Measurements from ENCODE around the gene PEAR1. TPM values are rescaled to one million over a fixed set of nuclear protein-coding genes. Genes with fewer than 3 reads are reported as not detected.

The PEAR1 gene
- total RNA-seq, 3 donors from 2014 or later: 2.3 to 7.2 (median 4.6) TPM

- DNase-seq (peak in 2 of 3 donors; percentile 78 to 83), ATAC-seq (peak; percentile 76)
- H3K4me3 ChIP-seq: no peak overlapping the region
- no peaks in the 10 kb centered on the region for H3K36me3 ChIP-seq (ENCODE audit: low read depth)
- H3K4me1 ChIP-seq (ENCODE audit: low read depth): peaks cover 20% of the 10 kb centered on the region
- no peaks in the 10 kb centered on the region for H3K9me3 ChIP-seq
- peak; percentile 45 for TF ChIP-seq CTCF (IDR thresholded peaks at IDR 0.05)
- intact Hi-C loops (cut with DNase I, micrococcal nuclease): no loop called here
These were observed 33.9 kb downstream of the PEAR1 start for GRCh38 chr1:156927215-156928042.

- no peak for TF ChIP-seq CTCF (IDR thresholded peaks at IDR 0.05)
- ATAC-seq: no peak
- Histone ChIP-seq H3K36me3 (ENCODE audit: low read depth) (no peaks in the 10 kb centered on the region), H3K4me3 (no peak overlapping the region), H3K4me1 (ENCODE audit: low read depth) (peaks cover 20% of the 10 kb centered on the region), H3K9me3 (no peaks in the 10 kb centered on the region)
- intact Hi-C loops (cut with DNase I, micrococcal nuclease): no loop called here
- DNase-seq: no peak
These were observed 34.6 kb downstream of the PEAR1 start for GRCh38 chr1:156928043-156928602.

- ATAC-seq (no peak), DNase-seq (peak in 1 of 3 donors; percentile 15)
- Histone ChIP-seq H3K4me3 (no peak overlapping the region), H3K9me3 (no peaks in the 10 kb centered on the region), H3K4me1 (ENCODE audit: low read depth) (peaks cover 9% of the 10 kb centered on the region), H3K36me3 (ENCODE audit: low read depth) (no peaks in the 10 kb centered on the region)
- intact Hi-C loops (cut with DNase I, micrococcal nuclease): no loop called here
- no peak for TF ChIP-seq CTCF (IDR thresholded peaks at IDR 0.05)
These were observed 36.2 kb downstream of the PEAR1 start for GRCh38 chr1:156929596-156930238.

DNA sequence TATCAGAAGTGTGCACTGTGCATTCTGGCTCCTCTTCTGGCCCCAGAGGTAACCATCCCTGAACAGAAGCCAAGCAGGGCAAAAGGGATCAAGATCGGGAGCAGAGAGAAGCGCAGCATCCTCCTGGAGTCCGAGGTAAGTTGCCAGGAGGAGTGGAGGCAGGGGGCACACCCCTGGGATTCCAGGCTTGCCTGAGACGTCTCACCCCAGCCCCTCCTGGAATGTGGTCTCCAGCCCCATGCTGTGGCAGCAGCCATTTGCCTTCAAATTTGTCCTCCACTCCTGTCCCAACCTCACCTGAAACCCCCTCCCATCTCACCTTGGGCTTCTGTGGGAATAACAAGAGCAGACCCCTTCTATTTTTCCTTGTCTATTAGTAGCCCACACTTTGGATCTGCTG is 37.0 kb downstream of the PEAR1 start:
- DNase-seq (no peak), ATAC-seq (no peak)
- Histone ChIP-seq H3K4me1 (ENCODE audit: low read depth) (peaks cover 9% of the 10 kb centered on the region), H3K9me3 (no peaks in the 10 kb centered on the region), H3K36me3 (ENCODE audit: low read depth) (no peaks in the 10 kb centered on the region), H3K4me3 (no peak overlapping the region)
- intact Hi-C loops (cut with DNase I, micrococcal nuclease): no loop called here
- no peak for TF ChIP-seq CTCF (IDR thresholded peaks at IDR 0.05)

GRCh38 chr1:156931211-156931952 is 37.9 kb downstream of the PEAR1 start:
- Histone ChIP-seq H3K4me3 (no peak overlapping the region), H3K36me3 (ENCODE audit: low read depth) (no peaks in the 10 kb centered on the region), H3K9me3 (no peaks in the 10 kb centered on the region), H3K4me1 (ENCODE audit: low read depth) (peaks cover 9% of the 10 kb centered on the region)
- TF ChIP-seq CTCF (IDR thresholded peaks at IDR 0.05): no peak
- no peak for DNase-seq
- peak; percentile 33 for ATAC-seq
- intact Hi-C loops (cut with DNase I, micrococcal nuclease): no loop called here

Data from mucosa of descending colon (tissue), 3 donors.